HG03442 (cell line): Measurements from ENCODE around the gene C16orf74.

Experiments used
- ATAC-seq: cut with Tn5 transposase; IDR thresholded peaks from one replicate; pipeline ENCODE4 v1.9.1; 2021; ENCODE audit warnings: mild to moderate bottlenecking, moderate library complexity; ENCODE audit not compliant: unreplicated experiment

The C16orf74 gene

GRCh38 chr16:85698935-85699558, 51.8 kb downstream of the C16orf74 start:
- no peak for ATAC-seq

DNA sequence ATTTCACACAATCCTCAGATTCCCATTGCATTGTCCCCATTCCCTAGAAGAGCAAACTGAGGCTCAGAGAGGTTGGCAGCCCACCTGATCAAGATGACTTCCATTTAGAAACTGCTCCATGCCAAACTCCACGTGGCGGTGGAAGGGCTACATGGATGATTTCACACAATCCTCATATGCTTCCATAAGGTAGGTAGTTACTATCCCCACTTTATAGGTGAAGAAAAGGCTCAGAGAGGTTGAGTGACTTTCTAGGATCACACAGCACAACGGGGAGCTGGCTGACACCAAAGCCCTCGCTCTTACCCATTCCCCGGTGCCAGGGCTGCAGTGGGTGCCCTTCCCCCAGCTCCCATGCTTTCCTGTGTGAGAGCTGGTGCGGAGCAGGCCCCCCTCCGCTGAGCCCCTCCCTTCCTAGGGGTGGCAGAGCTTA, 52.4 kb downstream of the C16orf74 start:
- no peak for ATAC-seq

- no peak for ATAC-seq
Measured at GRCh38 chr16:85697431-85697830, 53.5 kb downstream of the C16orf74 start.

- ATAC-seq = no peak
Measured at GRCh38 chr16:85696781-85697180, 54.1 kb downstream of the C16orf74 start.

GRCh38 chr16:85695196-85696128, 55.4 kb downstream of the C16orf74 start:
- no peak for ATAC-seq

DNA sequence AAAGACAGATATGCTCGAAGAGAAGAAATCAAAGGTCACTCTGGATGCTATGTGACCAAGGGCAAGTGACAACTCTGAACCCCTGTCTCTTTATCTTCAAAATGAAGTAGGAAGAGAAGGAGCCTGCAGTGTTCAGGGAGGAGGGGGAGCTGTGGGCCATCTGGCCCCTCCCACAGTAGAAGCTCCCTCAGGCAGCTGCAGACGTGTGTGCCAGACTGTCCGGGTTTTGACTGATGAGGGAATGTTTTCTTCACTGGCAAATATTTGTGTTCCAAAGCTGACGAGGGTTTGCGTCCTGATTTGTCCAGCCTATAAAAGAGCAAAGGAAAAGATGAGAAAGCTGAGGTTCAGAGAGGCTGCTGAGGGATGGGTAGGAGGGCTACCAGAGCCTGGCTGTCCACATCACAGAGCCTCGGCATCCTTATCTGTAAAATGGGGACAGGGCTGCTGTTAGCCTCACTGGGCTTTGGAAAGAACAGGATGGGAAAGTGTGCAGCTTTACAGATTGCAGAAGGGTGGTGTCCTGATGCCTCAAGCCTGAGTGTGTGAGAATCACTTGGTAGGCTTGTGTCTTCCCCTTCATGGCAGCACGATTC, 60.3 kb downstream of the C16orf74 start:
- ATAC-seq = no peak

DNA sequence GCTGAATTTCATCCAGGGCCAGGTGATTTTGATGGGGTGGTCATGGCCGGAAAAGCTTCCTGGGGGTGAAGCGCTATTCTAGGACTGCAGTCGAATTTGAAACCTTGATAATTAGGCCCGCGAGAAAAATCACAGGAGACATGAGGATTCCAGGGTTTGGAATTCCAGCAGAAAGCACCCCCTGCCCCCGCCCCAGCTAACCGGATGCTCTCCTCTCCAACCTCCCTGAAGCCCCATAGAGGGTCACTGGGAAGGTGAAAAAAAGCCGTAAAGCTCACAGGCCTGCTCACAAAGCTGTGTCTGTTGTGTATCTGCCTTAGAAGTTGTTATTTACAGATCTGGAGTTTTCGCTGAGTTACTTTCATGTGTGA, 61.0 kb downstream of the C16orf74 start:
- no peak for ATAC-seq

DNA sequence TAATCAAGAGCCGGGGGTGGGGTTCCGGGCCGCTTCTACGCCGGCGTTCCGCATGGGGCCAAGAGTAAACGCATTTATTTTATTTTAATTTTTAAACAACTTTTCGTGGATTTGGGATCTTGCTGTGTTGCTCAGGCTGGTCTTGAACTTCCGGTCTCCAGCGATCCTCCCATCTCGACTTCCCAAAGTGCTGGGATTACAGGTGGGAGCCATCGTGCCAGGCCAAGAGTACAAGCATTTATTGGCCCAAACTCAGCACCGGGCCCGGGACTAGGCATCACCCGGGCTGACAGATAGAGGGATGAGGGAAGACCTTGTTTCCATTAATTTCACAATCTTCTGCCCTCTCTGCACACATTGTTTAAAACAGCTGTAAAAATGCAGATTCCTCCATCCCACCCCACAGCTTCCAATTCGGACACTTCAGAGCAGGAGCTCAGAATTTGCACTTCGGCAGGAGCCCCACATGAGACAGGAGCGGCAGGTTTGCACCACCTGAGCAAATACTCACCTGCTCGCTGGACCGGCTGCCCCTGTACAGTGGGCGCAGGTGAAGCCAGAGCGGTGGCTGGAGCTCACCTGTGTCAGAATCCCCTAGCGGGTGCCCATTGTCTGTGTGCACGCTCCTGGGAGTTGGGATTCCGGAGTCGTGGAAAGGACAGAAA, 61.5 kb downstream of the C16orf74 start:
- no peak for ATAC-seq

GRCh38 chr16:85688586-85689284, 62.2 kb downstream of the C16orf74 start, which contains the start of gene GINS2:
TSS of gene GINS2 (minus strand) at chr16:85688954. CDS start at chr16:85688898, 56 bp downstream.
- ATAC-seq = peak; percentile 93

- ATAC-seq = no peak
Measured at GRCh38 chr16:85687651-85688471, 63.0 kb downstream of the C16orf74 start.

- ATAC-seq = no peak
Measured at GRCh38 chr16:85686912-85687591, 63.8 kb downstream of the C16orf74 start.

DNA sequence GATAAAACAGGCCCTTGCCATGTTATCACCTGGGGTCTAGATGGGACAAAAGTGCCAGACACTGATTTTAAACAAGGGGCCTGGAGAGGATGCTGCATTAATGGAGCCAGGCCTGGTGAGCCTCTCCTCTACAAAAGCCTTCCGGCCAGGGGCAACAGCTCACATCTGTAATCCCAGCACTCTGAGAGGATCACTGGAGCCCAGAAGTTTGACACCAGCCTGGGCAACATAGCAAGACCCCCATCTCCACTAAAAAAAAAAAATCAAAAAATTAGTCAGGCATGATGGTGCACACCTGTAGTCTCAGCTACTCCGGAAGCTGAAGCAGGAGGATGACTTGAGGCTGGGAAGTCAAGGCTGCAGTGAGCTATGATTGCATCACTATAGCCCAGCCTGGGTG, 65.6 kb downstream of the C16orf74 start:
- ATAC-seq = no peak

DNA sequence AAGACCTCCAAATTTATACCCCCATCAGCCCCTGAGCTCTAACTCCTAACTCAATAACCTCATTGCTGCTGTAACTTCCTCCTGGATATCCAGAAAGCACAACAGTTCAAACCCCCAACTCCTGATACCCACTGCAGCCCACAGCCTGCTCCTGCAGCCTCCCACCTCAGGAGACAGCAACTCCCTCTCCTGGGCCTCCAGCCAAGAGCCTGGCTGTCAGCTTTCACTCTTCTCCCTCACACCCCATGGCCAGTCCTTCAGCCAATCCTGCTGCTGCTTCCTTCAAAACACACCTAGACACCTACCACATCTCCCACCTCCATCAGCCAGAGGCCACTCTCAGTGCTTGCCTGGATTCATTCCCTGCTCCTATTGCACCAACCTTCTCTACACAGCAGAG, 67.5 kb downstream of the C16orf74 start:
- no peak for ATAC-seq

GRCh38 chr16:85682516-85682915, 68.4 kb downstream of the C16orf74 start:
- no peak for ATAC-seq

GRCh38 chr16:85681255-85681654, 69.6 kb downstream of the C16orf74 start:
- ATAC-seq = no peak

- ATAC-seq = no peak
Measured at GRCh38 chr16:85680352-85680944, 70.4 kb downstream of the C16orf74 start.

- ATAC-seq = no peak
Measured at GRCh38 chr16:85679870-85680269, 71.0 kb downstream of the C16orf74 start.

DNA sequence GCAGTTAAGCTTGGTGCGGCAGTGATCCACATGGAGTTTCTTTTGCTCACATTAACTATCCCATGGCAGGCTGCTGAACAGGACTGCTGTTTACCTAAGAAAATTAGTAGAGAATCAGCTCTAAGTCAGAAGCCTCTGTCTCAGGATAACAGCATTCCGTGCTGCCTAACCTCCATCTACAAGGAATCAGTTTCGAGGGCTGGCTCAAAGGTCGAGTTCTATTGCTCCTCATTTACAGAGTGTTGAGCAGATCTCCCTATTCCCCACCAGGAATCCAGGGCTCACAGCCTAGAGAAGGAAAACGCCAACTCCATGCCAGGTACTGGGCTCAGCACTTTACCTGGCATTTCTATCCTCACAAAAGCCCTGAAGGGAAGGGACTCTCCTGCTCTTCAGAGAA, 72.1 kb downstream of the C16orf74 start:
- no peak for ATAC-seq

- no peak for ATAC-seq
Measured at GRCh38 chr16:85678016-85678415, 72.9 kb downstream of the C16orf74 start.
